Stimulated activated CD4-positive, alpha-beta T cell treated with anti-CD3 and anti-CD28 coated beads, Interleukin-4, amount 100 ng/mL, for 48 hours (primary cell): ENCODE results near the gene TNRC6A.
"Not testable (repeated sequence)": the region's sequence is repeated elsewhere in the genome, so short reads cannot be mapped to it uniquely, and the experiment has no call there.

ENCODE experiments used
- DNase-seq, 2 donors: peaks; one replicate each; pipeline ENCODE4 v3.0.0-alpha.2; 2020; ENCODE audit warnings: low read depth in 2 of 2

Gene TNRC6A

DNA sequence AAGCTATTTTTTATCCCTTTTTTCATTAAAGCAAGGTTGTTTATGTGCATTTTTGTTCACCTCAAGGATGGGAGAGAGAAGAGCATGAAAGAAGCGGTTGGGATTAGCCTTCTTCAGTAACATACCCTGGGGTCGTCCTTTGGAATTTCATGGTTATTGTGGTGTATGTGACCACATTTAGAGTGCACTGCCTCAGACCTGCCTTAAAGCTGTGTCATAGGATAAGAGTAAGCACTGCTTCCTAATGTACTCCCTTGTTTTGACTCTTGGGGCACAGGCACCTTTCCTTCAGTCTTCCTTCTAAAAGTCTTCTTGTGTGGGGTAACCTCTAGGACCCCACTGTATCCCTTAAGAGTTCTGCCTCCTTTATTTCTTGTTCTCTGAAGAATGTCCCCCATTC is 28.9 kb downstream of the TNRC6A start:
- no peak for DNase-seq

DNA sequence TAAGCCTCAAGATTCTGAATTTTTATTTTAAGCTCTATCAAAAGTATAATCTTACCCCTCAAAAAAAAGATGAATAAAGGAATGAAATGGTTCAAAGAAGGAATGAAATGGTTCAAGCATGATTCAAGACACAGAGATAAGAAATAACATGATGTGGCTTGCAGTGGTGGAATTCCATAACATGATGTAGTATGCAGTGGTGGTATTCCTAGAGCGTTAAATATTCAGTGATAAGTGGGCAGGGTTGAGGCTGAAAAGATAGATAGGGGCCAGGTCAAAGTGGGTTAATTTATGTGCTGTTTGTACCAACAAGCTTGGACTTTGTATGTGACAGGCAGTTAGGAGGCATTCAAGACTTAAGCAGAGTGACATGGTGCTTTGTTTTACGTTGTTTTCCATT is 29.6 kb downstream of the TNRC6A start:
- no peak for DNase-seq

DNA sequence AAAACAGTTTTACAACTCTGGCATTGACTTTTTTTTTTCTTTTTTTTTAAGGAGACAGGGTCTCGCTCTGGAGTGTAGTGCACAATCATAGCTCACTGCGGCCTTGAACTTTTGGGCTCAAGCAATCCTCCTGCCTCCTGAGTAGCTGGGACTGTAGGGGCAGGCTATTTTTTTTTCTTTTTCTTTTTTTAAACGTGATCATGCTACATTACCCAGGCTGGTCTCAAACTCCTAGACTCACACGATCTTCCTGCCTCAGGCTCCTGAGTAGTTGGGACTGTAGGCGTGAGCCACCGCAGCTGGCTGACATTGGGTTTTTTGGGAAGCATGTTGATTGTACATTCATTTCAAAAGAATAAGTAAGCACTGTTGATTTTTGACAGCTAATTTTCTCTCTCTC is 32.1 kb downstream of the TNRC6A start:
- no peak for DNase-seq

DNA sequence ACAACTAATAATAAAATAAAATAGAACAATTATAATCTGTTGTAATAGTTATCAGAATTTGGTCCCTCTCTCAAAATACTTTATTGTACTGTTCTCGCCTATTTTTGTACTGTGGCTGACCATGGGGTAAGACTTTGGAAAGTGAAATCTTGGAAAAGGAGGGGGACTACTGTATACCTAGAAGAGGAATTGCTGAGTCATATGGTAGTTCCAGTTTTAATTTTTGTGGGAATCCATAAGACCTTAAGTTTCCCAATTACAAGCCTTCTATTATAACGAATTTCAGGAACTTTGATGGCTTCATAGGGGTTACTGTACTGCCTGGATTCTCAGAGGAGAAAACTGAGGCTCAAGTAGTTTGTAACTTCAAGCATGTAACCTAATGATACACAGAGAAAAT is 35.5 kb downstream of the TNRC6A start:
- DNase-seq = no peak

DNA sequence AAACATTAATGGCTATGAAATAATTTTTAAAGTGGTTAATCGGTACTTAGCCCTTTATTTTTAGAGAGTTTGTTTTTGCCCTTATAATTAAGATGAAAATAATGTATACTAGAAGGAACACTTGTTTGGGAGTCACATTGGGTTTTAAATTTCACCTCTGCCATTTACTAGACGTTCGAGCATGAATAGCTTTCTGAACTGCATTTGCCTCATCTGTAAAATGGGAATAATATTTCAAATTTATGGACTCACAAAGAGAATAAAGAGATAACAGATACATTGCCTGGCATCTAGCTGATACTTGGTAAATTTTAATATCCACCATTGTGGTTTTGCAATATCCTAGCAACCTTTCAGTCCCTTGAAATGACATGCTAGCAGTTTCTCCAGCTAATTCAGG is 36.6 kb downstream of the TNRC6A start:
- DNase-seq = no peak

DNA sequence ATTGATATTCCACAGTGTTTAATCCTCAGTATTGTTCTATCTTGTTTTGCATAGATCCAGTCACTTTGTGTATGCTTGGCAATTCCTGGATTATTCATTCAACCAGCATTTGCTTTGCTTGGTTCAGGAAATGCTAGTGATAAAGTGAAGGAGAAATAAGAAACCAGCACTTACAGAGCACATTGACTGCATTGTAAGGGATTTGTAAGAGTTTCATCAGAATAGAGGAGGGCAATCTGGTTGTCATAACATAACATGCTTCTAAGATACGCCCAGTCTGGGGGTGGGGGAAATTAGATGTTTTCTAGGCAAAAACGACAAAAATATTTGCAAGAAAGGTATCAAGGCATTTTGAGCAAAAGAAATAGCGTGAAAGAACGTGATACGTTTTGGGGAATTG is 40.4 kb downstream of the TNRC6A start:
- DNase-seq = no peak

DNA sequence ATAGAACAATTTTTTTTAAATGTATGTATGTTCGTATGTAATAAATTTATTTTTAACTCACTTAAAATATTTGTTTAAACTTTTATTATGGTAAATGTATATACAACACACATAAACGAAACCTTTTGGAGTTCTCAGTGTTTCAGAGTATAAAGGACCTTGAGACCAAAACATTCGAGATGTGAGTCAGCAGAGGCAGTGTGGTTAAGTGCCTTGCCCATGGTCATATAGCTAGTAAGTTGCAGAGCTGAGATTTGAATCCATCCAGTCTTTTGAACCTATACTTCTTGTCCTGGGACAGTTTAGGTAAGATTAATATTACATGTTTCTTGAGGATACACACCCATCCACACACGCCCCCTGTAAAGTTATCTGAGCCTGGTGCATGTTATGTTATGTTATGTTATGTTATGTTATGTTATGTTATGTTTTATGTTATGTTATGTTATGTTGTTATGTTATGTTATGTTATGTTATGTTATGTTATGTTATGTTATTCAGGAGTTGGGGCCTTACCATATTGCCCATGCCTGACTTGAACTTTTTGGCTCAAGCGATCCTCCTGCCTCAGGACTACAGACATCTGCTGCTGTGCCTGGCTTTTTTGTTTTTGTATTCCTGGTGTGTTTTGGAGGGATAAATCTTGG is 41.8 kb downstream of the TNRC6A start:
- DNase-seq = no peak

DNA sequence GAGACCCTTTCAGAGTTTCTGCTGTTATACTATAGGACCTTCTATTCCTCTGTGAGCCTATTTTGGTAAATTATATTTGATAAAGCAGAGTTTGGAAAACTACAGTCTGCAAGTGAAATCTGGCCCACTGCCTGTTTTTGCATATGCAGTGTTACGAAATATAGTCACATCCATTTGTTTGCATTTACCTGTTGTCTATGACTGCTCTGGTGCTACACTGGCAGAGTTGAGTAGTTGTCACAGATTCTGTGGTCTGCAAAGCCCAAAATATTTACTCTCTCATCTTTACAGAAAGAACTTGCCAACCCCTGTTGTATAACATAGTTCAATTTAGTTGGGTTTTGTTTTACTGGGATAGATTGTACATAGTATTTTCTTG is 42.3 kb downstream of the TNRC6A start:
- DNase-seq = no peak

DNA sequence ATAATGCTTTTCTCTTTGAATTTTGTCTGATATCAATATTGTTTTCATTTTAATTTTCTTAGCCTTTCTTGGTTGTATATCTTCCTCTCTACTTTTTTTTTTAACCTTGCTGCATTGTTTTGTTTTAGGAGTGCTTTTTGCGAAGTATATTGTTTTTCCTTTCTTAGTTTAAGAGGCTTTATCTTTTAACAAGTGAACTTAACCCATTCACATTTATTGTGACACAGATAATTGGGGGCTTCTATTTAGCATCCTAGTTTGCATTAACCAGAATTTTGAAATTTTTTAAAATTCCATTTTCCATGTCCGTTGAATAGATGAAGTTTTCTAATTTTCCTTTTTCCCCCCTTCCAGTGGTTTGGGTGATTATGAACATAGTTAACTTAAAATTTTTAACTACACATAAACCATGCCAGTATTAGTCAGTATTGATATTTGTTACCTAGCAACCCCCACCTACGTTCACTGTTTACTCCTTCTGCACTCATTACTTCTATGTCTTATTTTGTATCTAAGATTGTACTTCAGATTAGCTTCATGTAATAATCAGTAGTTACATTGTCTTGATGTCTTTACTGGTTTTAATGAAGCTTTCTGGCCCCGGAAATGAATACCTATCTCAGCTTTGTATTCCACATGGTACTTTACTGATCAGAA is 44.4 kb downstream of the TNRC6A start:
- DNase-seq = no peak

DNA sequence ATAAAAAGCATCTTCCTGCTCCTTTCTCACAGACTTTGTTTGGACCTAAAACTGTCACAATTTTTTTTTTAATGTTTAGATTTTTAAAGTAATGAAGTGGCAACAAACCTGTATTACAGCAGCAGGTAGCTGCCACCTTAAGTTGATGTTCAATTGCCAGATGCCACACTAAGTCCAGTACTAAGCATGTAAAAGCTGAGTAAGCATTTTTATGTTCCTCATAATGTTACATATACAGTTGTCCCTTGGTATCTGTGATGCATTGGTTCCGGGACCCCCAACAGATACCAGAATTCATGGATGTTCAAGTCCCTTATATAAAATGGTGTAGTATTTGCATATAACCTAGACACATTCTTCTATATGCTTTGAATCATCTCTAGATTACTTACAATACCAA is 45.1 kb downstream of the TNRC6A start:
- no peak for DNase-seq

DNA sequence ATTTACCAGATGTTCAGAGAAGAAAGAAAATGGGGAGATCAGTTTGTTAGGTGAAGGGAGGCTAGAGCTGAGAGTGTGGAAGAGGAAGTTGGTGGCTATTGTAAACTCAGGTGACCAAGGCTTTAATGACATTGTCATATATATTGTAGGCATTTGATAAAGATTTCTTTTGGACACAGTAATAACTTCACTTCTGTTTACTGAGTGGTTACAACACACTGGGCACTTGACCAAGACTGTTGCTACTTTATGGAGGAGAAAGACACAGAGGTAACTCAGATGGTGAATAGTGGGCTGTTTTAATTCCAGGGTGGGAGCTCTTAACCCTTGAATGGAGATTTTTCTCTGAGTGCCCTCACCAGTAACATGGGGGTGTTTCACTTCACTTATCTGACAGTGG is 46.0 kb downstream of the TNRC6A start:
- DNase-seq = no peak

DNA sequence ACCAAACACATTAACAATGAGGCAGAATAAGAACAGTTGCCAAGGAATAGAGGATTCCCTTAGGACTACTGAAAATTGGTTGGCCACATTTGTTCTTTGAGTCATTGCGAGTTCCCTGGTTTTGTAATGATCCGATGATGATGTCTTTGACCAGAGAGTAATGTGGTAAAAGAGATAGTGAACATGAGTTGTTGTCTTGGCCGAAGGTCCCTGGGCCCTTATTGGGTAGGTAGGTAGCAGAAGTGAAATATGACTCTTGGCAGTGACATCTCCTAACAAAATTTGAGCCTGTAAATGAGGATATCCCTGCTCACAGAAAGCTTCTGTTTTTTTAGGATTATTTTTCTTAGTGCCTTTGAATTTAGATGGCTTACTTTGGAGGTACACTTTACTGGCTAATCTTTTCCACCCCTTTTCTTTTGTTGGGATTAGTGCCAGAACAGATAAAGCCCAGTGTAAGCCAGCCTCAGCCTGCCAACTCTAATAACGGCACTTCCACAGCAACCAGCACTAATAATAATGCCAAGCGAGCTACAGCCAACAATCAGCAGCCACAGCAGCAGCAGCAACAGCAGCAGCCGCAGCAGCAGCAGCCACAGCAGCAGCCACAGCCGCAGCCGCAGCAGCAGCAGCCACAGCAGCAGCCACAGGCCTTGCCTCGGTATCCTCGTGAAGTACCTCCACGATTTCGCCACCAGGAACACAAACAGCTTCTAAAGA is 47.2 kb downstream of the TNRC6A start:
- DNase-seq = no peak

DNA sequence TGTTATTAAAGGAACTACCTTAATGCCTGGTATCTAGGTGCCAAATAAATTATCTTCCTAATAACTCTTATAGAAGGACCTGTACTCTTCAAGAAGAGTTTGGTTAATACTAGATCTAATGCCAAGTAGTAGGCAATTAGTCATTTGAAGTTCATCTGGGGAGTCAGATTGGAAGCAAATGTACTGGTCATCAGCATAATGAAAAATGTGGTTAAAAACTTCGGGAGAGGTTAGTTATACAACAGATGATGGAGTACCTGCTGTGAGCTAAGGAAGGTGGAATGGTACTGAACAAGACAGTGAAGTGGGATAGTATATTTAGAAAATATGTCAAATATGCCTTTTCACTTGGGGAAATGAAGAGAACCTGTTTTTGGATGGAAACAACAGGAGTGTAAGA is 49.2 kb downstream of the TNRC6A start:
- no peak for DNase-seq

DNA sequence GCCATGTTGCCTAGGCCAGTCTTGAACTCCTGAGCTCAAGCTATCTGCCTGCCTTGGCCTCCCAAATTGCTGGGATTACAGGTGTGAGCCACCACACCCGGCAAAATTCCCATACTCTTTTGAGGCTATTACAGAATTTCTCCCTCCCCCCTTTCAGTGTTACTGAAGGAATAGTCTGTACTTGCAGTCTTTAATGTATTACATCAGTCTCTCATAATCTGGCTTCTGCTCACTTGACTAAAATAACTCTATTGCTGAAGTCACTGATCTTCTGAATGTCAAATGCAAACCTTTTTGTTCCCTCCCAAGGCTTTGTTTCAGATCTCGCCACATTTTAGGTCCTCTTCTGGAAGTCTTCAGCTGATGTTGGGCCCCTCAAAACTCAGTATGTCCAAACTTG is 51.8 kb downstream of the TNRC6A start:
- no peak for DNase-seq

DNA sequence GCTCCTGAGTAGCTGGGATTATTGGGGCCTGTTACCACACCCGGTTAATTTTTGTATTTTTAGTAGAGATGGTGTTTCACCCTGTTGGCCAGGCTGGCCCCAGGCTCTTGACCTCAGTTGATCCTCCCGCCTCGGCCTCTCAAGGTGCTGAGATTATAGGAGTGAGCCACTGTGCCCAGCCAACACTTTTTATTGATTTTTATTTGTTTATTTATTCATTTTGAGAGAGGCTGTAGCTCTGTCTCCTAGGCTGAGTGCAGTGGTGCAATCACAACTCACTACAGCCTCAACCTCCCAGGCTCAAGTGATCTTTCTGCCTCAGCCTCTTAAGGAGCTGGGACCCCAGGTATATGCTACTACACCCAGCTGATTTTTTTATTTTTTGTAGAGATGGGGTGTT is 54.7 kb downstream of the TNRC6A start:
- no peak for DNase-seq

DNA sequence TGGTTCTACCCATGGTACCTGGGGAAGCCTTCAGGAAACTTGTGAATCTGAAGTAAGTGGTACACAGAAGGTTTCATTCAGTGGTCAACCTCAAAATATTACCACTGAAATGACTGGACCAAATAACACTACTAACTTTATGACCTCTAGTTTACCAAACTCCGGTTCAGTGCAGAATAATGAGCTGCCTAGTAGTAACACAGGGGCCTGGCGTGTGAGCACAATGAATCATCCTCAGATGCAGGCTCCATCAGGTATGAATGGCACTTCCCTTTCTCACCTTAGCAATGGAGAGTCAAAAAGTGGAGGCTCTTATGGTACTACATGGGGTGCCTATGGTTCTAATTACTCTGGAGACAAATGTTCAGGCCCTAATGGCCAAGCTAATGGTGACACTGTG is 60.4 kb downstream of the TNRC6A start:
- no peak for DNase-seq

DNA sequence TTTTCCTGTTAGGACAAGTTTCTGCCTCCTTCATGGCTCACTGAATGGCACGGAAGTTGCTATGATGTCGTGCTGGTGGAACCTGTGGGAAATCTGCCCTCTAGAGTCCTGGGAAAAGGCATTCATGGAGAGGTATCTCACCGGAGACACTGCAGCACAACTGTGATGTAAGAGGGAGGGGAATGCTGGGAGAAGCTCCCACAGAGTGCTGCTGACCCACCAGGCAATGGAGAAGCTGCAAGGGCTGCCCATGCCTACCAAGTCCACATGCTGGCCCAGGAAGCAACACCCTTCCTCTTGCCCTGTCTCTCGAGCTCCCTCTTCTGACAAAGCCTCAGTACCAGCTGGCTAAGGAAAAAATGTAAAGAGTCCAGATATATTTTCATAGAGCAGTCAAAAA is 71.1 kb downstream of the TNRC6A start:
- no peak for DNase-seq

DNA sequence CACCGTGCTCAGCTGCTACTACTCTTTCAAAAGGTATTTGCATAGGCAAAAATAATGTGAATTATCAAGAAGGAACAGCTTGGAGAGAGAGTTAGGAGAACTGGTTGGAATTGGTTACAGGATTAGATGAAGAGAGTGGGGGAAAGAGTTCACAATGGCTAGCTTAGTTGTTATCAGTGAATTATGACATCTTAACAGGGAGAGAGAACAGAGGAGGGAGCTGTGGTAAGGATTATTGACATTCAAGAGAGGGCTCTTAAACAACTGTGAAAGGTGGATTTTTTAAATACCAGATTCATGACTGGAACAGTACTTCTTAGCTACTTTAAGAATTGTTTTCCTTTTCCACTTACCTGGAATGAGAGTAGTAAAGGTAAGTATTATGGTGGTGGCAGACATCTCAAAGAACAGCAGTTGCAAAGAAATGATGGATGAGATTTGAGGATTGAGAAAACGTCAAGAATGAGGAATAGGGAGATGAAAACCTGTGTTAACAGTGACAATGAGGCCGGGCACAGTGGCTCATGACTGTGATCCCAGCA is 72.4 kb downstream of the TNRC6A start:
- no peak for DNase-seq

DNA sequence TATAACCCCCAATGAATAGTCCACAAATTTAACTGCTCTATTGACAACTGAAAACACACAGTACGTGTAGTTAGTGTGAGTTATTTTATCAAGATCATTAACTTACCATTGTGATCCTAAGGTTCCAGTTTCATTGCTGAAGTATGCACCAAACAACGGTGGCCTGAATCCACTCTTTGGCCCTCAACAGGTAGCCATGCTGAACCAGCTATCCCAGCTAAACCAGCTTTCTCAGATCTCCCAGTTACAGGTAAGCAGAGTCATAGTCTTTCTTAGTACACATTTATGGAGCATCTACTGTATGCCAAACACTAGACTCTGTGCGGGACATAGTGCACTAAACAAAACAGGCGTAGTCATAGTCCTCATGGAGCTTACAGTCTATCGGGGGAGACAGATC is 76.0 kb downstream of the TNRC6A start:
- DNase-seq = no peak

DNA sequence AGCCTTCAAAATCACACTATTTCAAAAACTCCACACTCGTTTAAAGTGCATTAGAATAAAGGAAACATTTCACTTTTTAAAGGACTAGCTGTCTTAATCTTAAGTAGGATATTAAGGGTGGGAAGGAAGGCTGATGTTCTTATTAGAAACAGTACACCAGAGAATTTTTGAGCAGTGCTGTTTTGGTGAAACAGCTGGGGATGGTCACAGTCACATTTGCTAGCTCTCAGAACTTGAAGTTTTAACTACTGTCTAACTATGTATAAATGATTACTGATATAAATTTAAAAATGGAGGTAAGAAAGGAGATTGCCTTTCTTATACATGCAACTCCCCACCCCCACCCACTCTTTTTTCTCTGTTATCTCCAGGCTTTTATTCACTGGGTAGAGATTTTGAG is 77.8 kb downstream of the TNRC6A start:
- DNase-seq = no peak

DNA sequence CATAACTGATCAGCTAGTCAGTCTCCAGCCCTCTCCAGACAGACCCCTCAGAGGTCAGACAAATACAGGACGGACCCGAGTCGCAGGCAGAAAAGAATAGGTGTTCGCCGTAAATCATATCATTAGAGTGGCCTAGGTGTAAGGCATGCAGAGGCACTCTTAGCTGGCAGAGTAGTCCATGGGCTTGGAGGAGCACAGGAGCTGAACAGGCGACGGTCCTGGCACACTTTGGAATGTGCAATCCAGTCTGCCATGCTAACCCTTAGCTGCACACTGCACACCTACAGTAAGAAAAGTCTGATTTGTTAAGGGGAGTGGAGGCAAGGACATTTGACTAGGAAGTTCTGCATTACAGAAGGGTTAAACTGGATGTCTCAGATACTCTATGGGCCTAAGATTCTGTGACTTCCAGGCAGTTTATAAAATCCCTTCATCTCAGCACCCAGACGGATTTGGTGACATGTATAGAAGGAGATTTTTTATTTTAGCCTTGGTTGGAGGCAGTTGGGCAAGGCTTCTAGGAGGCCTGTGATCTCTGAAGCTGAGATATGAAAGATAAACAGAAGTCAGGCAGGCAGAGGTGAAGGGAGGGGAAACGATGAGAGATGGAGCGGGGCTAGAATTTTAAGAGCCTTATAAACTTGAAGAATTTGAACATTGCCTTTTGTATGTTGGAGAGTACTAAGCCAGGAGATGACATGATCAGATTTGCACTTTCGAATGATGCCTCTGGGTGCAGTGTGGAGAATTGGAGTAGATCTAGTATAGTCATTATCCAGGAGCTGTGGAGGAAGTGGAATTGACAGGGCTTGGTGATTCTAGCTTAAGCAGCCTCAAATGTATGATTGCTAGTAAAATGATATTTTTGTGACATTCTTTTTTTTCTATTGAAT is 81.7 kb downstream of the TNRC6A start:
- no peak for DNase-seq

DNA sequence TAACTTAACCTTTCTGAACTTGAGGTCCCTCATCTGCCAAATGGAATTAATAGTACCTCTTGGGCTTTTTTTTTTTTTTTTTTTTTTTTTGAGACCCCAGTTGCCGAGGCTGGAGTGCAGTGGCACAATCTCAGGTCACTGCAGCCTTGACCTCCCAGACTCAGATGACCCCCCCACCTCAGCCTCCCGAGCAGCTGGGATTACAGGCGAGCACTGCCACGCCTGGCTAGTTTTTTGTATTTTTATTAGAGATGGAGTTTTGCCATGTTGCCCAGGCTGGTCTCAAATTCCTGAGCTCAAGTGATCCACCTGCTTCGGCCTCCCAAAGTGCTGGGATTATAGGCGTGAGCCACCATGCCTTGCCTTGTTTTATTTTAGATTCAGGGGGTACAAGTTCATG is 83.4 kb downstream of the TNRC6A start:
- not testable (repeated sequence) for DNase-seq
